Measurements from ENCODE around the gene IFI30. TPM values are rescaled to one million over a fixed set of nuclear protein-coding genes. Genes with fewer than 3 reads are reported as not detected.
A peak's percentile ranks its signal among the peaks of the same experiment; 100 is the strongest.
"Not testable (repeated sequence)": the region's sequence is repeated elsewhere in the genome, so short reads cannot be mapped to it uniquely, and the experiment has no call there.

Gene IFI30
- total RNA-seq, 1 donor from 2014 or later: 14.6 TPM

- no peak for DNase-seq (ENCODE audit: low spot score)
- intact Hi-C loops (cut with DNase I): no loop called here
Observed at GRCh38 chr19:18194554-18195238, 21.1 kb downstream of the IFI30 start.

DNA sequence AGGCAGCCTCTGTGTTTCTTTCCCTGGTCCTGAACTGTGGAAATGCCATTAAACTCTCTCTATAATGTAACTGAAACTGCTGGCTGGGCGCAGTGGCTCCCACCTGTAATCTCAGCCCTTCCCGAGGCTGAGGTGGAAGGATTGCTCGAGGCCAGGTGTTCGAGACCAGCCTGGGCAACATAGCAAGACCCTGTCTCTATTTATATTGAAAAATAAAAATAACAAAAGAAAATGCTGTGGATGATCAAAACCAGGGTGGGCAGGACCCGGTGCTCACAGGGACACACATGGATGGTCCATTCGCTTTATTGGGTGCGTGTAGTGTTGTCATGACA, 22.9 kb downstream of the IFI30 start:
- DNase-seq (ENCODE audit: low spot score): no peak
- intact Hi-C loops (cut with DNase I): no loop called here

- no peak for DNase-seq (ENCODE audit: low spot score)
- intact Hi-C loops (cut with DNase I): no loop called here
Observed at GRCh38 chr19:18197306-18197705, 23.7 kb downstream of the IFI30 start.

DNA sequence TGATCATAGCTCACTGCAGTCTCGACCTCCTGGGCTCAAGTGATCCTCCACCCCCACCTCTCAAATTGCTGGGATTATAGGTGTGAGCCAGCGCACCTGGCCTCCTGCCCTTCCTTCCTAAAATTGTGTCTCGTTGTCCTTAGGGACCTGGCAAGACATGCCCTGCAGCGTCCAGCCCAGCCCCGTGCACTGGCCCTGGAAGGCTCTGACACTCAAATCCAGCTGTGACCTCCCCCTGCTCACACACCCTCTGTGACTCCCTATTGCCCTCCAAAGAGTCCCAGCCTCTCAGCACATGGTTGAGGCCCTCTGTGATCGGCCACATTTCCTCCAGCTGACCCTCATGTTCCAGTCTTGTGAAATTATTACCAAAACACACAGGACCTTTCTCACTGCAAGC, 24.3 kb downstream of the IFI30 start:
- DNase-seq (ENCODE audit: low spot score): no peak
- intact Hi-C loops (cut with DNase I): no loop called here

DNA sequence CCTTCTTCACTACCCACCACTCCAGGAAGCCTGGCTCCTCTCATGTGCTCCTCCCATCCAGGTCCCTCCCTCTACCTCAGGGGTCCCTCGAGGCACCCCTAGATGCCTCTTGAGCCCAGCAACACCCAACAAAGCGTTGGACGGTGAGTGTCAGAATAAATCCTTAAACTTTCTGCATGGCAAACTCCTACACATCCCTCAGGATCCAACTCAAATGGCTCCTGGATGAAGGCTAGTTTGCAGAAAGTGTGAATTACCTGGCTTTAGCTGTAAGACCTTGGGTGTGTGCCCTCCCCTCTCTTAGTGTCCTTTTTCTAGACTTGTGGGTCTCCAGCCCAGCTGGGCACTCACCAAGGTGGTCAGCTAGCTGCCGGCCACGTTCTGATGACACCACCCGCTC, 24.8 kb downstream of the IFI30 start:
- intact Hi-C loops (cut with DNase I): no loop called here
- no peak for DNase-seq (ENCODE audit: low spot score)

DNA sequence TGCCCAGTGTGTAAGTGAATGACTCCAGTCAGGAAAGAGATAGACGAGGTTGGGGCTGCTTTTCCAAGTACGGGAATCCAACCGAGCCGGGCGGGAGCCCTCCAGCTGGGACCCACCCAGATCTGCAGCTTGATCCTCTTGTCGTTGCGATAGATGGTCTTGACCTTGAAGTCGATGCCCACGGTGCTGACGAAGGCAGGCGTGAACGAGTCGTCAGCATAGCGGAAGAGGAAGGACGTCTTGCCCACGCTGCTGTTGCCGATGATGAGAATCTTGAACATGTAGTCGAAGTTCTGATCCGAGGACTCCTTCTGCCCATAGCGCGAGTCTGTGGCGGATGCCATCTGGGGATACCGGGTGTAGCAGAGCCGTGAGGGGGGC, 28.8 kb downstream of the IFI30 start:
- intact Hi-C loops (cut with DNase I): loop anchor here (5.0 to 10.0 kb wide), 2 partner anchors 120 to 212 kb away; partner anchors contain the start of genes LSM4 and SSBP4
- DNase-seq (ENCODE audit: low spot score): no peak

DNA sequence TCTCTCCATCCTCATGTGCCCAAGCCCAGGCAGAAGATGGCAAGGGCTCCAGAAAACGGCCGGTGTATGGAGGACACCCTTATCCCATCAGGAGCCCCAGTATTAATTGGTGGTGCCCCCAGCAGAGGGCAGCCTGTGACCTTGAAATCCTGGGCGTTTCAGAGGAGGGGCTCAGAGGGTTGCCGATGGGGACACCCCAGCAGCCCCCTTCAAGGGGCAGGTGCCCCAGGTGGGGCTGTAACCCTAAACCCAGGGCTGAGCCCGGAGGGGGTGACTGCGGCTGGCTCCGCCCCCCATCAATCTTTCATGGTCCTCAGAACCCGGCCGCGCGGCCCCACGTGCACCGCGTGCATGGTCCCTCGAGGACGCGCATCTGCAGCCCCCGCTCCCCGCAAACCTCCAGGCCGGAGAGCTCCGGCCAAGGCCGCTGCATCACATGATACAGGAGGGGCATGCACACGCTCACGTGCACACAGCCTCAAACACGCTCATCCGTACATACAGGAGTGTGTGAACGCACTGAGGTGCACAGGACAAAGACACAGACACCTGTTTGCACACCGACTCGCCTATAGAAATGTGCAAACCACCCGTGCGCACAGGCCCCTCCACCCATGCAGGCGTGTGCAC, 29.3 kb downstream of the IFI30 start:
- intact Hi-C loops (cut with DNase I): loop anchor here (1.0 to 10.0 kb wide), 3 partner anchors 10 to 212 kb away; partner anchors contain the start of genes LSM4, MPV17L2 and SSBP4
- no peak for DNase-seq (ENCODE audit: low spot score)

GRCh38 chr19:18203408-18203862, 29.8 kb downstream of the IFI30 start:
- no peak for DNase-seq (ENCODE audit: low spot score)
- intact Hi-C loops (cut with DNase I): loop anchor here (1.0 to 10.0 kb wide), 3 partner anchors 10 to 211 kb away; partner anchors contain the start of genes LSM4, MPV17L2 and SSBP4

DNA sequence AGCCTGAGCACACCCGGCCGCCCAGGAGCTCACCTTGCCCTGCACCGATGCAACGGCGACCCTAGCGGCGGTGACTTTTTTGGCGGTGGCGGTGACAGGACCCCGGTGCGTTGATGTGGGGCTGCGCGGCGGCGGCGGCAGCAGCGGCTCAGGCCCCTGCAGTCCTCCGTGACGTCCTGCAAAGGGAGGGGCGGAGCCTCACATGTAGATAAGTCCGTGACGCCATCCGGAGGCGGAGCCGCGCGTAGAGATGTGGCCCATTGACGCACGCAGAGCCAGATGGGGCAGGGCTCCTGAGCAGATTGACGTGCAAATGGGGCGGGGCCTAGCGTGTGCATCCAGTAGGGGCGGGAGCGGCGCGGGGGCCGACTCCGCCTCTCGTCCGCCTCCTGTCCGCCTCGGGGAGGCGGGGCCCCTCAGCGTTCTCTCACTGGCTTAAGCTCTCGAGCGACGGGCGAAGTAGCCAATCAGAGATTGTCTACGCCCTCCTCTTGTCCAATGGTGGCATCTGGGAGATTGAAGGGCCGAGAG, 30.3 kb downstream of the IFI30 start, which contains the start of gene RAB3A:
Gene RAB3A, minus strand, starts transcription at position 180 of the 531 bp plus-strand sequence. CDS start 1,302 bp downstream, outside the sequence.
- intact Hi-C loops (cut with DNase I): loop anchor here (1.0 to 10.0 kb wide), 4 partner anchors 11 to 211 kb away; partner anchors contain the start of genes LSM4, MPV17L2 and SSBP4
- DNase-seq (ENCODE audit: low spot score): peak; percentile 100

DNA sequence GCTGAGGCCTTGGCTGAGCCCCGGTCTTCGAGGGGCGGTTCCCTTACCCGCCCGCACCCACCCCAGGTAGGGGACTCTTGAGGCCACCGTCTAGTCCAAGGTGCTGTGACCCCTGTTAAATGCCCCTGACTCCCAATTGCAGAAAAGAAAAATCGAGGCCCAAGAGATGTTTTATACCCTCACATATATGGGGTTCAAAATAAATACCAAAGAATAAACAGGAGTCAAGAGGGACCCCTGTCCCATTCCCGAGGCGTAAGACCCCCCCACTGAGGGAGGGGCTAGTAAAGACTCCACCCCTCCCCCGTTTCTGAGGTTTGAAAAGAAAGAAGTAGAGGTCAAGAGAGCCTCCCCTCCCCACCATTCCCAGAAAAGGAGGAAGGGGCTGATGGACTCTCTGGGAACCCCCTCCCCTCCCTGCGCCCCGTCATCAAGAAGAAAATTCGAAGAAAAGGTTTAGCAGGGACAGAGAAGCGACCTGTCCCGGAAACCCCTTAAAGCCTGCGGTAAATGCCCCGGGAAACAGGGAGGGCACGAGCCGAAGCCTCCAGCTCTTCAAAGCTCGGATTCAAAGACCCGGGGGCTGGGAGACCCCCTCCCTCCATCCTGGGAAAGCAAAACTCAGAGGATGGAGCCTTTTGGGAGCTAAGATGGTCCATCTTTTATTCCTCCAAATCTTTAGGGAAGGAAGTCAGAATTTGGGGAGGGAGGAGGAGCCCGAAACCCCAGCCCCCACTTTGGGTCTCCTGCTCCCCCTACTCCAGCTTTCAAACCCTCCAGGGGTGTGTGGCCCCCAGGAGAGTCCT, 31.0 kb downstream of the IFI30 start:
- intact Hi-C loops (cut with DNase I): loop anchor here (2.0 to 10.0 kb wide), 4 partner anchors 48 to 210 kb away; partner anchors contain the start of genes LSM4 and SSBP4
- no peak for DNase-seq (ENCODE audit: low spot score)

- DNase-seq (ENCODE audit: low spot score): peak; percentile 94
- intact Hi-C loops (cut with DNase I): loop anchor here (2.0 to 10.0 kb wide), 3 partner anchors 47 to 209 kb away; partner anchors contain the start of gene SSBP4
Observed at GRCh38 chr19:18205200-18205892, 31.7 kb downstream of the IFI30 start.

- no peak for DNase-seq (ENCODE audit: low spot score)
- intact Hi-C loops (cut with DNase I): loop anchor here (5.0 to 10.0 kb wide), 2 partner anchors 46 to 209 kb away; partner anchors contain the start of gene SSBP4
Observed at GRCh38 chr19:18206018-18206417, 32.4 kb downstream of the IFI30 start.

DNA sequence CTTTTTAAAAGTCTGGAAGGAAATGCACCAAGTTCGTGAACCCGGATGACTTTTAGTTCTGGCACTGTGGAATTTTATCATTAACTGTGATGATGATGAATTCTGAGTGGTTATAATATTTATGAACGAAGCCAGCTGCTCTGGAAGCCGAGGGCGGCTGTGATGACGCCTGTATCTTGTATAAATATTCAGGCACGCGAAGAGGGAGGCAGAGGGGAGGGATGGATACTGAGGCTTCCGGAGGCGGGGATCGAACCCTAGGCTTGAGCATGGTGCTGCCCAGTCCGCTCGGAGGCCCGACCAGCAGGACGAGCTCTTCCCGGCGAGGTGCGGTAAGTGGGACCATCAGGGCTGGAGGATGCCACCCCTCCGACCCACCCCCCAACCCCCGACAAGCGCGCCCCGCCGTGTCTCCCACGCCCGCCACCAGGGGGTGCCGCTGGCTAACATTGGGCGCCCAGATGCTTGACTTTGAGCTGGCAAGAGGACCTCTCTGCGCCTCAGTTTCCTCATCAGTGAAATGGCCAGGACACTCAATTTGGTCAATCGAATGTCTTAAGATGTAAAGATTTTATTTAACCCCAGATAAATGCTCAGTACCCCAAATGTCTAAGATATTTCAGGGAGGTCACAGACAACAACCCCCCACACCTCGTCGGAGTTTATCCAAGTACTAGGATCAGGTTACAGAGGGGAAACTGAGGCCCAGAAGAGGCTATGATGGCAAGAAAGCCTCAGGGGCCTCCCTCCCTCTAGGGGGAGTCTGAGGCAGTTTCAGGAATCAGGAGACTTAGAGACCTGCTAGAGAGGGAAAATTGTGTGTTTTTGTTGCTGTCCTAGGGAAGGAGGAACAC, 34.7 kb downstream of the IFI30 start:
- intact Hi-C loops (cut with DNase I): loop anchor here (5.0 to 10.0 kb wide), 2 partner anchors 44 to 206 kb away; partner anchors contain the start of gene SSBP4
- peak; percentile 76 for DNase-seq (ENCODE audit: low spot score)

- intact Hi-C loops (cut with DNase I): loop anchor here (5.0 to 10.0 kb wide), 2 partner anchors 42 to 205 kb away; partner anchors contain the start of gene SSBP4
- not testable (repeated sequence) for DNase-seq (ENCODE audit: low spot score)
Observed at GRCh38 chr19:18209912-18210311, 36.3 kb downstream of the IFI30 start.

DNA sequence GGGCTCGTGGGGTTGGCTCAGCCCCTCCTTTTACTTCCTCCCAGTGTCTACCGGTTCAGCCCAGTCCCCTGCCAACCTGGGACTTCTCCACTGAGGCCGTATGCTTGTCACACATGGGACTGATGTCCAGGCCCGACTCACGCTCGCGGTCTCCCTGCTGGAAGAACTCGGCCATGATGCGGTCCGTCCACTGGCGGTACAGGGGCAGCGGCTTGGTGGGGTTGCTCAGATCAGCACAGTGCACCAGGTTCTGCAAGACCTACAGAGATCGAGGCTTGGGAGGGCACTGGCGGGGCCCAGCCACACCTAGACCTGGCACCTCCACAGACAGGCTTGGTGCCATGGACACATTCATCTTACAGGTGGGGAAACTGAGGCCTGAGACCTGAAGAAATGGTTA, 38.1 kb downstream of the IFI30 start:
- DNase-seq (ENCODE audit: low spot score): no peak
- intact Hi-C loops (cut with DNase I): no loop called here

DNA sequence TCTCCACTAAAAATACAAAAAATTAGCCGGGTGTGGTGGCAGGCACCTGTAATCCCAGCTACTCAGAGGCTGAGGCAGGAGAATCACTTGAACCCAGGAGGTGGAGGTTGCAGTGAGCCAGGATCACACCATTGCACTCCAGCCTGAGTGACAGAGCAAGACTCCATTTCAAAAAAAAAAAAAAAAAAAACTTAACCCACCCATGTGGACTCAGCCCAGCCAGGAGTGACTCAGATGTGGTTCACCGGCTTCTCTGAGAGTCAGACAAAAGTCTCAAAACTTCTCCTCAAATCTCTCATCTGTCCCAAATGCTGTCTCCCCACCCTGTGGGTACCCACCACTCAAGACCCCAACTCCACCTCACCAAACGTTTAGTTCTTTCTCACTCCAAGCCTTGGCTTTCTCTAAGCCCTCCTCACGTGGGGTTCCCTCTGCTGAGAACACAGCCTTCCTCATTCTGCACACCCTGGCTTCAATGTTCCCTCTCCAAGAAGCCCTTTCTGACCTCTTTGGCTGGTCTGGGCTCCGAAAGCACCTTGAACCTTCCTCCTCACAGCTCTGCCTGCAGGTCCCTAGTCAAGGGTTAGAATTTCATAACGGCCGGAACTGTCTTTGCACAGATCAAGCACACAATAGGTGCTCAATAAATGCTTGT, 41.3 kb downstream of the IFI30 start:
- DNase-seq (ENCODE audit: low spot score): no peak
- intact Hi-C loops (cut with DNase I): no loop called here

- intact Hi-C loops (cut with DNase I): no loop called here
- no peak for DNase-seq (ENCODE audit: low spot score)
Observed at GRCh38 chr19:18216789-18217188, 43.2 kb downstream of the IFI30 start.

Data from cardiac septum (tissue), 1 donor.